Measurements from ENCODE around the gene DFFB.

DNA sequence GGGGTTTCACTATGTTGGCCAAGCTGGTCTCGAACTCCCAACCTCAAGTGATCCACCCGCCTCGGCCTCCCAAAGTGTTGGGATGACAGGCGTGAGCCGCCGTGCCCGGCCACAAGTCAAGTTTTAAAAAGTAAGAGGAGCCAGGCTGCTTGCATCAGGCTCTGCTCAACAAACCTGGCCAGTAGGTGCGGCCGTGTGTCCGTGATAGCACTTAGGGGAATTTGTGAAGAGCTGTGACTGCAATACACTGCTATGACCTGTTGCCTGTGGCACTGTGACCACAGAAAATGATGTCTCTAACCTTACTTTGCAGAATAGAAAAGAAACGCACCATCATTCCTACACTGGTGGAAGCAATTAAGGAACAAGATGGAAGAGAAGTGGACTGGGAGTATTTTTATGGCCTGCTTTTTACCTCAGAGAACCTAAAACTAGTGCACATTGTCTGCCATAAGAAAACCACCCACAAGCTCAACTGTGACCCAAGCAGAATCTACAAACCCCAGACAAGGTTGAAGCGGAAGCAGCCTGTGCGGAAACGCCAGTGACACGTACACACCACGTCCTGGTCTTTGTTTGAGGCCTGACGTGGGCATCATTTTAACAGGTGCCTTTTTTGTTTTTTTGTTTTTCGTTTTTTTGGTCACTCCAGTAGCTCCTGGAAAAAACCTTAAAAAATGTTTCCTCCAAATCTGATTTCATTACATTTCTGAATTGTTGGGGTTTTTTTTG is 26.1 kb downstream of the DFFB start:
- TF ChIP-seq GATA2 (IDR thresholded peaks at IDR 0.05; ENCODE audit: low read depth, low read length) = no peak
- TF ChIP-seq GATA3 (IDR thresholded peaks at IDR 0.05; ENCODE audit: low read depth, low read length) = no peak
